ENCODE data around the gene MYO5C. TPM values are rescaled to one million over a fixed set of nuclear protein-coding genes. Genes with fewer than 3 reads are reported as not detected.

MYO5C gene
- total RNA-seq, 4 donors from 2014 or later: 1.2 to 4.3 (median 2.9) TPM

MicroRNAs within 50 kb of the gene (microRNA counts, 767-probe panel; counts per million panel counts)
- 356 to 448 counts per million in 2 donors for microRNA hsa-miR-1266

Small RNA genes within 50 kb of the gene (microRNA-seq; reads per million reads assigned to microRNA genes)
- 0 to 1.2 reads per million in 2 donors for gene MIR1266 (ENCODE audit: borderline replicate concordance in 2 of 2)

Other genes starting within 250 kb of the MYO5C start
- not detected for gene BCL2L10, start 183.0 kb downstream of the MYO5C start, total RNA-seq
- gene GNB5, start 104.4 kb downstream of the MYO5C start, total RNA-seq: 1 to 10 TPM; 2.9 to 4.6 (median 3.6) TPM
- 10 to 100 TPM in 2 of 4 donors, 1 to 10 TPM in 2; 5.8 to 51.2 (median 10.2) TPM for gene MYO5A, start 233.1 kb upstream of the MYO5C start, total RNA-seq

Measured in gastrocnemius medialis (tissue), 4 donors.